DMS114 treated with DMSO at 0.1 percent for 48 hours (cell line): ENCODE results near the gene MRPL47.

Source experiments
- DNase-seq: peaks from one replicate; lab custom pipeline; 2025; ENCODE audit not compliant: unreplicated experiment; lab: John Stamatoyannopoulos, UW

Gene MRPL47

DNA sequence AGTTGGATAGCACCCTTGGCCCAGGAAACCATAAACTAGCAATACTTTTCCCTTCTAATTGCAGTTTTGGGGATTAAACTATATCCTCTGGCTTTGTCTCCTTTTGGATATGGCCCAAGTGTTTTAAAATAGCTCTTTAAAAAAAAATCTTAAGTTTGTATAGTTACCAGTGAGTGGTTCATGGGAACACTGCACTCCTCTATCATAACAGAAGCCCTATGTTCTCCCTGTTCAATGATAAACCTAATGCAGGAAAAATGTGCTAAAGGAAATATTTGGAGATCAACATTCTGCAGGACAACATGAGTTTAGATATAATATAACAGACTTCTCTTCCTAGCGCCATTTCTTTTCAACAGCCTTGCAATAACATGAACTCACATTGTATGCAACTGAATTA lies 13.1 kb downstream of the MRPL47 start:
- no peak for DNase-seq

GRCh38 chr3:179590669-179591068 lies 13.8 kb downstream of the MRPL47 start:
- DNase-seq, result no peak

DNA sequence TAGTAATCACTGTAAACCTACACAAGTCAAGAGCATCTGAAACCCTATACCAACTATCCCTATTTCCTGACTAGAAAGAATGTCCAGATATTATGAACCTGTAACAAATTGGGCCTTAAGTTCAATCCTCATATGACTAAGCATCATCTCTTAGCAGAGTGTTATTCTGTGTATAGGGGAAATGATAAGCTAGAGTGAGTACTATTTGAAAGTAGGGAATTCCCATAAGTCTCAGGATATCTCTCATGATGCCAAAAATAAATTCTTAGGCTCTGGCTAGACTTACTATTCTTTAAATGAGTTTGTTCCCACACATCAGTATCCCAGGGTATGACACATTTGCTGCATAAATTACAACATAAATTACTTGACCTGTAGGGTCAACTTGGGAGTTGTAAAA lies 15.3 kb downstream of the MRPL47 start:
- no peak for DNase-seq

- no peak for DNase-seq
Observed at GRCh38 chr3:179580992-179581391, 23.4 kb downstream of the MRPL47 start.

DNA sequence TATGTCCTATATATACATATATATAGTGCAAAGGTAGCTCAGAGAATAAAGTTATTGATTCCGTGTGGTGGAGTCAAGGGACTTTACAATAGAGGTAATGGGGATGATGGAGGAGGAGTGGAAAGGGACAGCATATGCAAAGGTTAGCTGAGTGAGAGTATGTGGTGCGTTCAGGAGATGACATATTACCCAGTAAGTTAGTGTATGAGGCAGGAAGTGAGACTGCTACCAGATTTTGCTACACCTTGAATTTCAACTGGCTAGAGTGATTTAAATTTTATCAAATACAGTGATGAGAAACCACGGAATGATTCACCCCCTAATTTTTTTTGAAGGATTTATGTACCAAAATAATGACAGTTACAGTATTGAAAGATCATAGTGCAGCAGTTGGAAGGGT lies 38.9 kb downstream of the MRPL47 start:
- no peak for DNase-seq

GRCh38 chr3:179563271-179563783 lies 41.1 kb downstream of the MRPL47 start:
- DNase-seq, result peak; percentile 27

- peak; percentile 99 for DNase-seq
Observed at GRCh38 chr3:179562591-179563270, 41.7 kb downstream of the MRPL47 start, which contains the start of gene ACTL6A. TSS of gene ACTL6A (plus strand) at chr3:179562926. CDS start at chr3:179563093, 167 bp downstream.

DNA sequence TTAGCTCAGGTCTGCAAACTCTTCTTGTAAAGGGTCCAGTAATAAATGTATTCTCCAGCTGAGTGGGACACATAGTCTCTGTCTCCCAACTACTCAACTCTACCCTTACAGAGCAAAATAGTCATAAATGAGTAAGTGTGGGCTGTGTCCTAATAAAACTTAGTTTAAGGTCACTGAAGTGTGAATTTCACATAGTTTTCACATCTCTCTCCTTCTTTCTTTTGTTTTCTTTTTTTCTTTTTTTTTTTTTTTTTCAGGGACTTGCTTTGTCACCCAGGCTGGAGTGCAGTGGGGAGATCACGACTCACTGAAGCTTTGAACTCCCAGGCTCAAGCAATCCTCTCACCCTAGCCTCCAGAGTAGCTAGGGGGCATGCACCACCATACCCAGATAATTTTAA lies 43.6 kb downstream of the MRPL47 start:
- no peak for DNase-seq

- peak; percentile 55 for DNase-seq
Observed at GRCh38 chr3:179558742-179559364, 45.6 kb downstream of the MRPL47 start.

DNA sequence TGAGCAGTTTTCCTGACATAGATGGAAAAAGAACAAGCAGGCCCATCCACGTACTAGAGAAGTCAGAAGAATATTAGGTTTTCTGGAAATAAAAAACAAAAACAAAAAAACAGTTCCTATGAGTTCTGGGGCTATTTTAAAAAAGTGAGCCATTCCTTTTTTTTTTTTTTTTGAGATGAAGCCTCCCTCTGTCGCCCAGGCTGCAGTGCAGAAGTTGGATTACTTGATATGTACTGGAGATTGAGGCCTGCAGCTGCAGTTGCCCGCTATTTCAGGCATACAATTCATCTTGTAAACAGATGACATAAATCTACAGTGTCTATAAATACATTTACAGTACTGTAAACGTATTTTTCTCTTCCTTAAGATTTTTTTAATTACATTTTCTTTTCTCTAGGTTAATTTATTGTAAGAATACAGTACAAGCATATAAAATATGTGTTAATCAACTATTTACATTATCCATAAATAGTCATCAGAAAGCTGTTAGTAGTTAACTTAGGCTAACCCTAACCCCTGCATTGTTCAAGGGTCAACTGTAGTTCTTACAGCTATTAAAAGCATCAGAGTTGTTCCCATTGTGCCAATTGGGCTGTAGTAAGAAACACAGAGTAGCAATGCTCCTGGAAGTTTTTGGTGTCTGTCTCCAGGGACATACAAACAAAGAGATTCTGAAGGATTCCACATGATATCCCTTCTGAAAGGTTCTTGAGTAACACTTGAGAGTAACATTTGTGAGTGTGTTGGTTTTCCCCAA lies 52.9 kb downstream of the MRPL47 start:
- no peak for DNase-seq

DNA sequence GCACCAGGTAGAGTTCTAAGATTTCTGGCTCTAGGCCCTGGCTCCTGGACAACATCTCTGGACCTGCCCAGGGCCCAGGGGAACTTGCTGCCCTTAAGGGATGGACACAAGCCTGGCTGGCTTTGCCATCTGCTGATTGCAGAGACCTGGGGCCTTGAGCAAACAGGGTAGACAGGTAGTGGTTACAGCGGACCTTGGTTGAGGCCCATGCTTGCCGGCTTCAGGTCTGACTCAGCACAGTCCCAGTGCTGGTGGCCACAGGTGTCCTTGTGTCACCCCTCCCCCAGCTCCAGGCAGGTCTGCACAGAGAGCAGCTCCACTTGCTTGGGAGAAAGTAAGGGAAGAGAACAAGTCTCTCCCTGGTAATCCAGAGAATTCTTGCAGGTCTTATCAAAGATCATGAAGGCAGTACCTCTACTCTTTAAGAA lies 57.6 kb downstream of the MRPL47 start:
- DNase-seq, result no peak

DNA sequence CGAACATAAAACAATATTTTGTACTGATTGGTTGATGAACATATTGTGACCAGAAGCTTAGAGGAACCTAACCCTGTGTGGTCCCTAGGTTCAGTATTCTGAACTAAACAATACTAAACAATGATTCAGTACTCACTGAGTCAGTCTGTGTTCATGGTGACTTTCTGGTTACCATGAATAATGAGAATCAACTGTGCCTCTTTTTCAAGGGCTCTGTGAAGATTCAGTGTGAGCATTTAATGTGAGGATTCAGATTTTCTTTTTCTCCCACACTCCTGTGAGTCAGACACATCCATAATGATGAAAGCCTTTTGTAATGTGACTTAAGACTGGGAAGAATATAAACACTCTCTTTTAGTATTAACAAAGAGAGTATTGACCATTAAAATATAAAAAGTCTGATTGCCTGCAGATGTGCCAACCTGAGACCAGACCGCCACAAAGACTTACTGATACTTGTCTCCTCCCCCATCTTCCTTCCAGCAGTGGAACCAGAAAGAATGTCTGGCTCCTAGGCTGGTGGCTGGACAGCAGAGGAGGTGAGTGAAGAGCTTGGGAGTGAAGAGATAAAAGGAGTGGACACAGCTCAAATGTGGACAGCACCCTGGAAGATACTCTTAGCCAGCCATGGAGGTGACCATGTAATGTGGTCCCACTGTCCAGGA lies 59.3 kb downstream of the MRPL47 start:
- no peak for DNase-seq

DNA sequence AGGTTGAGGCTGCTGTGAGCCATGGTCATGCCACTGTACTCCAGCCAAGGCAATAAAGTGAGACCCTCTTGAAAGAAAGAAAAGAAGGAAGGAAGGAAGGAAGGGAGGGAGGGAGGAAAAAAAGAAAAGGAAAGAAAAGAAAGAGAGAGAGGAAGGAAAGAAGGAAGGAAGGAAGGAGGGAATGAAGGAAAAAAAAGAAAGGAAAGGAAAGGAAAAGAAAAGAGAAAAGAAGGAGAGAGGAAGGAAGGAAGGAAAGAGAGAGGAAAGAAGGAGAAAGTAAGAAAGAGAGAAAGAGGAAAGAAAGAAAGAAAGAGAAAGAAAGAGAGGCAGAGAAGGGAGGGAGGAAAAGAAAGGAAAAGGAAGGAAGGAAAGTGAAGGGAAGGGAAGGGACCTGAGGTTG lies 62.1 kb downstream of the MRPL47 start:
- no peak for DNase-seq

- DNase-seq, result no peak
Observed at GRCh38 chr3:179541596-179541995, 62.8 kb downstream of the MRPL47 start.

DNA sequence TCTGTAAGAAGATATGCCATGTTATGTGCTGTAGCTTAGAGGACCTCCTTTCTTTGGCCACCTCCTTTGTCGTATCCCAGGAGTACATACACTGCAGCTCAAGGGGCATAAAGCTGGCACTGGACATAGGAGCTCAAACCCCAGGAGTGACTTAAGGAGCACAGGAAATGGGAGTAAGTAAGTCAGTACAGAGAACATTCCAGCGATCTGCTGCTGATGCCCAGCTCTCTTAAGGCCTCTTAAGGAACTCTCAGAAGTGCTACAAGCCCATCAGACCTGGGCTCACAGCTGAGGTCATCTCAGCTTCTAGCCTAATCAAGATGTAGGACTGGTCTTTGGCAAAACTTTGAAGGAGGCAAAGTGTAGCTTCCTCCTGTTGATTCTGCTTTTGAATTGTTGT lies 63.3 kb downstream of the MRPL47 start:
- no peak for DNase-seq
